Upper lobe of left lung (tissue), 6 donors: ENCODE results near the gene PDE4D. TPM values are rescaled to one million over a fixed set of nuclear protein-coding genes. Genes with fewer than 3 reads are reported as not detected.
"Not testable (repeated sequence)": the region's sequence is repeated elsewhere in the genome, so short reads cannot be mapped to it uniquely, and the experiment has no call there.

Source experiments
- ATAC-seq, 2 donors: fragments of 200-7000 bp; cut with Tn5 transposase; one replicate each; pipeline ENCODE4 v1.9.1; 2022; ENCODE audit warnings: mild to moderate bottlenecking in 2 of 2, moderate library complexity in 2 of 2; ENCODE audit not compliant: low FRiP score in 2 of 2
- DNase-seq, 2 donors: peaks; one replicate each; pipeline ENCODE4 v3.0.0-alpha.2; 2019 to 2020
- H3K27ac ChIP-seq, 4 donors: fragments of 200-600 bp; sonication (generic); one replicate each; pipeline ENCODE4 v1.5.1; 2016 to 2019
- H3K27me3 ChIP-seq, 4 donors: fragments of 200-600 bp; sonication (generic); one replicate each; pipeline ENCODE4 v1.5.1; 2017 to 2019
- H3K36me3 ChIP-seq, 4 donors: fragments of 200-600 bp; sonication (generic); one replicate each; pipeline ENCODE4 v1.5.1; 2016 to 2019
- H3K4me1 ChIP-seq, 4 donors: fragments of 200-600 bp; sonication (generic); one replicate each; pipeline ENCODE4 v1.5.1; 2018 to 2019
- H3K4me3 ChIP-seq, 4 donors: fragments of 200-600 bp; sonication (generic); one replicate each; pipeline ENCODE4 v1.5.1; 2017 to 2019; ENCODE audit warnings: mild to moderate bottlenecking in 2 of 4, moderate library complexity in 1 of 4
- H3K9me3 ChIP-seq, 4 donors: fragments of 200-600 bp; sonication (generic); one replicate each; pipeline ENCODE4 v1.5.1; 2018 to 2019
- CTCF ChIP-seq, 6 experiments: fragments of 450-650 bp in 4 of 6; fragments of 200-600 bp in 2 of 6; sonication (generic) in 2 of 6; IDR thresholded peaks; one replicate each; pipeline ENCODE4 v1.5.1; 2016 to 2019; ENCODE audit warnings: antibody characterized with exemption in 6 of 6
- EP300 ChIP-seq, 4 donors: sonication (generic); formaldehyde crosslinking; IDR thresholded peaks; one replicate each; pipeline ENCODE4 v1.5.1; 2017; ENCODE audit warnings: antibody characterized with exemption in 4 of 4, control low read depth in 2 of 4
- POLR2A ChIP-seq, 4 donors: fragments of 450-650 bp; IDR thresholded peaks; one replicate each; pipeline ENCODE4 v1.5.1; 2016 to 2017; ENCODE audit warnings: antibody characterized with exemption in 4 of 4, mild to moderate bottlenecking in 2 of 4
- POLR2AphosphoS5 ChIP-seq, 2 donors: sonication (generic); formaldehyde crosslinking; IDR thresholded peaks; one replicate each; pipeline ENCODE4 v1.5.1; 2017; ENCODE audit warnings: antibody characterized with exemption in 2 of 2
- WGBS, 2 donors: methylation state at CpG; one replicate each; pipeline ENCODE4 v1.1.5; 2017 to 2018; 5-methylcytosine and 5-hydroxymethylcytosine counted together
- total RNA-seq, 6 donors: library from RNA; depleted of rRNA in 4 of 6; stranded (reverse); fragments of >200 nt in 4 of 6; gene quantifications; one replicate each; pipeline versions ENCODE4 v1.1.0 to v1.2.1, GENCODE V29; 2016 to 2021
- donor health status: DM: no; HTN: no; CAD: no; lungs with moderate emphysema.
- donor health status: DM: no; HTN: yes; CAD: no; lungs with severe emphysema.

Gene PDE4D
- total RNA-seq, 6 donors from 2014 or later, result 50.4 to 188 (median 84.0) TPM

GRCh38 chr5:59767211-59767605 lies 126.3 kb downstream of the PDE4D start:
- H3K4me3 ChIP-seq, result no peak overlapping the region
- no peaks in the 10 kb centered on the region for H3K27me3 ChIP-seq
- TF ChIP-seq POLR2A (IDR thresholded peaks at IDR 0.05) (no peak), EP300 (IDR thresholded peaks at IDR 0.05) (no peak), CTCF (IDR thresholded peaks at IDR 0.05) (no peak), POLR2AphosphoS5 (IDR thresholded peaks at IDR 0.05) (no peak)

GRCh38 chr5:59766427-59767210 lies 126.9 kb downstream of the PDE4D start:
- no peak for TF ChIP-seq EP300 (IDR thresholded peaks at IDR 0.05)
- TF ChIP-seq POLR2A (IDR thresholded peaks at IDR 0.05), result no peak
- DNase-seq (no peak), ATAC-seq (no peak)
- H3K36me3 ChIP-seq, result no peaks in the 10 kb centered on the region
- H3K9me3 ChIP-seq, result no peaks in the 10 kb centered on the region
- H3K4me1 ChIP-seq, result peaks cover 4 to 15% (median 5%) of the 10 kb centered on the region in 4 donors
- 50 to 57% methylated on average over 7 of the region's 7 CpGs for WGBS, 2 donors
- no peak overlapping the region for H3K27ac ChIP-seq
- no peak overlapping the region for H3K4me3 ChIP-seq
- H3K27me3 ChIP-seq, result no peaks in the 10 kb centered on the region

More at GRCh38 chr5:59767211-59767605, 126.3 kb downstream of the PDE4D start:
- H3K27ac ChIP-seq, result no peak overlapping the region
- DNase-seq (no peak), ATAC-seq (no peak)
- no peaks in the 10 kb centered on the region for H3K36me3 ChIP-seq
- H3K9me3 ChIP-seq, result no peaks in the 10 kb centered on the region
- H3K4me1 ChIP-seq, result peaks cover 4 to 15% (median 5%) of the 10 kb centered on the region in 4 donors

GRCh38 chr5:59765446-59765845 lies 128.1 kb downstream of the PDE4D start:
- peaks cover 4 to 15% (median 5%) of the 10 kb centered on the region in 4 donors for H3K4me1 ChIP-seq
- no peak for ATAC-seq
- no peak overlapping the region for H3K27ac ChIP-seq
- DNase-seq, result no peak
- TF ChIP-seq EP300 (IDR thresholded peaks at IDR 0.05) (no peak), POLR2A (IDR thresholded peaks at IDR 0.05) (no peak), POLR2AphosphoS5 (IDR thresholded peaks at IDR 0.05) (no peak), CTCF (IDR thresholded peaks at IDR 0.05) (no peak)
- H3K36me3 ChIP-seq, result no peaks in the 10 kb centered on the region
- no peaks in the 10 kb centered on the region for H3K9me3 ChIP-seq
- H3K27me3 ChIP-seq, result no peaks in the 10 kb centered on the region
- WGBS, 2 donors, result 82 to 88% methylated on average over 2 of the region's 2 CpGs
- H3K4me3 ChIP-seq, result no peak overlapping the region

- H3K27ac ChIP-seq, result no peak overlapping the region
- 83 to 85% methylated on average over 3 of the region's 3 CpGs for WGBS, 2 donors
- H3K36me3 ChIP-seq, result no peaks in the 10 kb centered on the region
- ATAC-seq, result no peak
- no peak overlapping the region for H3K4me3 ChIP-seq
- no peak for TF ChIP-seq POLR2AphosphoS5 (IDR thresholded peaks at IDR 0.05)
- no peak for TF ChIP-seq CTCF (IDR thresholded peaks at IDR 0.05)
- no peak for TF ChIP-seq POLR2A (IDR thresholded peaks at IDR 0.05)
- no peak for TF ChIP-seq EP300 (IDR thresholded peaks at IDR 0.05)
- no peaks in the 10 kb centered on the region for H3K27me3 ChIP-seq
- no peaks in the 10 kb centered on the region for H3K9me3 ChIP-seq
- DNase-seq, result no peak
- H3K4me1 ChIP-seq, result peaks cover 4 to 15% (median 5%) of the 10 kb centered on the region in 4 donors
These were observed 129.2 kb downstream of the PDE4D start for GRCh38 chr5:59764361-59764760.

- ATAC-seq (no peak), DNase-seq (no peak)
- H3K9me3 ChIP-seq, result no peaks in the 10 kb centered on the region
- TF ChIP-seq POLR2AphosphoS5 (IDR thresholded peaks at IDR 0.05) (no peak), POLR2A (IDR thresholded peaks at IDR 0.05) (no peak), EP300 (IDR thresholded peaks at IDR 0.05) (no peak), CTCF (IDR thresholded peaks at IDR 0.05) (no peak)
- no peak overlapping the region for H3K4me3 ChIP-seq
- H3K4me1 ChIP-seq, result peaks cover 0 to 8% (median 4%) of the 10 kb centered on the region in 4 donors
- no peaks in the 10 kb centered on the region for H3K36me3 ChIP-seq
- no peaks in the 10 kb centered on the region for H3K27me3 ChIP-seq
- WGBS, 2 donors, result 84% methylated on average over 2 of the region's 2 CpGs
- no peak overlapping the region for H3K27ac ChIP-seq
These were observed 130.0 kb downstream of the PDE4D start for GRCh38 chr5:59763541-59763940.

- H3K27ac ChIP-seq, DNase-seq, H3K27me3 ChIP-seq, H3K4me1 ChIP-seq, H3K36me3 ChIP-seq, H3K9me3 ChIP-seq, ATAC-seq, H3K4me3 ChIP-seq: not testable (repeated sequence)
- WGBS, 2 donors, result 97 to 100% methylated on average over 5 of the region's 5 CpGs
These were observed 131.3 kb downstream of the PDE4D start for GRCh38 chr5:59762232-59762631.
